ENCODE measurements around the gene UGT1A5. TPM values are rescaled to one million over a fixed set of nuclear protein-coding genes. Genes with fewer than 3 reads are reported as not detected.

UGT1A5 gene
- total and polyA plus RNA-seq, 10 of the 15 experiments (the other 5 are each of a cell fraction or from before 2014, with no cell fraction given), result not detected

- TF ChIP-seq RFX5 (IDR thresholded peaks at IDR 0.05; ENCODE audit: low read depth, low read length) (no peak), IRF5 (IDR thresholded peaks at IDR 0.05; ENCODE audit: borderline replicate concordance) (no peak), IKZF2 (IDR thresholded peaks at IDR 0.05) (no peak), SRF (IDR thresholded peaks at IDR 0.05; ENCODE audit: low read depth in 2 of 2, low read length in 2 of 2) (no peak), IRF4 (IDR thresholded peaks at IDR 0.05; ENCODE audit: low read depth, low read length) (no peak), HDGF (IDR thresholded peaks at IDR 0.05) (no peak)
Observed at GRCh38 chr2:233761040-233761769, 48.5 kb downstream of the UGT1A5 start (continued).

- BruUV-seq (replicated peaks), result no TSS peak
- Histone ChIP-seq H3K27me3 (replicated peaks in 1 of 2; ENCODE audit: control insufficient read depth in 2 of 2, insufficient read depth in 2 of 2, low read length in 1 of 2) (peaks cover 0 to 3% of the 10 kb centered on the region in 2 experiments; a peak in 1 of 4 replicates), H4K20me1 (ENCODE audit: control insufficient read depth, insufficient read depth) (no peaks in the 10 kb centered on the region), H3K4me1 (ENCODE audit: control insufficient read depth, insufficient read depth, low read length) (no peaks in the 10 kb centered on the region), H3K4me2 (ENCODE audit: control insufficient read depth, insufficient read depth) (no peak overlapping the region), H2AFZ (ENCODE audit: control insufficient read depth, low read depth, low read length) (no peak overlapping the region), H3K4me3 (no peak overlapping the region), H3K27ac (ENCODE audit: control insufficient read depth, insufficient read depth) (no peak overlapping the region), H3K79me2 (ENCODE audit: control insufficient read depth, insufficient read depth, low read length) (no peaks in the 10 kb centered on the region), H3K9me3 (replicated peaks; ENCODE audit: control insufficient read depth, insufficient read depth, low read length) (no peaks in the 10 kb centered on the region), H3K9ac (ENCODE audit: control insufficient read depth, insufficient read depth, low read length) (no peak overlapping the region), H3K36me3 (ENCODE audit: control insufficient read depth in 2 of 2, insufficient read depth in 2 of 2, low read length in 1 of 2) (no peaks in the 10 kb centered on the region)
- in situ Hi-C loops (cut with MboI) (no loop called here), intact Hi-C loops (cut with micrococcal nuclease; ENCODE audit: unreplicated experiment) (no loop called here)
- CTCF ChIA-PET, result no interaction called here
- FAIRE-seq (no peak), DNase-seq (ENCODE audit: low read depth, low spot score) (no peak), ATAC-seq (no peak)
- SMC1A ChIA-PET (ENCODE audit: uncharacterized antibody, unreplicated experiment), result no interaction called here
- RAD21 ChIA-PET (ENCODE audit: unreplicated experiment), result no interaction called here
- POLR2A ChIA-PET, result no interaction called here
- WGBS (ENCODE audit: insufficient coverage, insufficient replicate concordance, low lambda C conversion rate, missing lambda C conversion rate), result 13% methylated on average over 7 of the region's 7 CpGs
- TF ChIP-seq CHD1 (IDR thresholded peaks at IDR 0.05; ENCODE audit: low read depth, low read length), result no peak
- no peak for TF ChIP-seq JUNB (IDR thresholded peaks at IDR 0.05)
- no peak for TF ChIP-seq ZBED1 (IDR thresholded peaks at IDR 0.05; ENCODE audit: borderline replicate concordance)
- no peak for TF ChIP-seq SKIL (IDR thresholded peaks at IDR 0.05; ENCODE audit: low read depth, poor library complexity, severe bottlenecking)
- TF ChIP-seq NFYB (IDR thresholded peaks at IDR 0.05; ENCODE audit: insufficient read depth, low read depth, low read length), result no peak
- no peak for TF ChIP-seq GABPA (IDR thresholded peaks at IDR 0.05; ENCODE audit: low read depth)
- no peak for TF ChIP-seq CREB1 (IDR thresholded peaks at IDR 0.05; ENCODE audit: low read depth)
- TF ChIP-seq REST (IDR thresholded peaks at IDR 0.05; ENCODE audit: low read depth, low read length), result no peak
- TF ChIP-seq RAD51 (IDR thresholded peaks at IDR 0.05), result no peak
- TF ChIP-seq SMARCA5 (IDR thresholded peaks at IDR 0.05), result no peak
- TF ChIP-seq NFXL1 (IDR thresholded peaks at IDR 0.05; ENCODE audit: borderline replicate concordance), result no peak
Observed at GRCh38 chr2:233764264-233764663, 51.6 kb downstream of the UGT1A5 start.

All from GM12878 (cell line).